Right lobe of liver (tissue), 4 donors: ENCODE measurements around the gene CERS6.

Experiments
- CTCF ChIP-seq, 4 donors: fragments of 200-600 bp in 3 of 4; fragments of 450-650 bp in 1 of 4; IDR thresholded peaks; one replicate each; pipeline versions ENCODE4 v1.5.1 to v1.8.0; 2016 to 2022; ENCODE audit warnings: antibody characterized with exemption in 4 of 4, mild to moderate bottlenecking in 2 of 4
- POLR2A ChIP-seq: fragments of 450-650 bp; IDR thresholded peaks from one replicate; pipeline ENCODE4 v1.6.1; 2017; ENCODE audit warnings: antibody characterized with exemption, mild to moderate bottlenecking
- donor health status: DM: no; HTN: no; CAD: no.
- donor health status: DM: no; HTN: no; CAD: no.
- donor health status: DM: no; HTN: yes; CAD: no.

DNA sequence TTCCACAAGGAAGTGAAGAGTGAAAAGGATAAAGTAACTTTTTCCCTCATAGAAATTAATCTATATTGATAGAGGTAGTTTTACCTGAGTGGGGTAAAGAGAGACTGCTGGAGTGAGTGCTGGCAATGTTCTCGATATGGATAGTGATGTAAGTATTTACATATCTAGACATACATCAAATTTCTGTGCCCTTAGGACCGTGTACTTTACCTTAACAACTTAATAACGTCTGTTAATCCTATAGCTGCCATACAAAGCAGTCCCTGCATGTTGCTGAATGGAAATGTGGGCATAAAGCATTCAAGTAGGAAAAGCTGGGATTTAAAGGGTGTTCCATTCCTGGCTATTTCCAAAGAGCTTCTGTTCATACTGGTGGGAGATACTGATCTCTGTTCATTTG lies 184.0 kb downstream of the CERS6 start:
- TF ChIP-seq CTCF (IDR thresholded peaks at IDR 0.05) (no peak), POLR2A (no peak)
